Measurements from ENCODE around the gene CHKB.
"Not testable (repeated sequence)": the region's sequence is repeated elsewhere in the genome, so short reads cannot be mapped to it uniquely, and the experiment has no call there.

CHKB gene

DNA sequence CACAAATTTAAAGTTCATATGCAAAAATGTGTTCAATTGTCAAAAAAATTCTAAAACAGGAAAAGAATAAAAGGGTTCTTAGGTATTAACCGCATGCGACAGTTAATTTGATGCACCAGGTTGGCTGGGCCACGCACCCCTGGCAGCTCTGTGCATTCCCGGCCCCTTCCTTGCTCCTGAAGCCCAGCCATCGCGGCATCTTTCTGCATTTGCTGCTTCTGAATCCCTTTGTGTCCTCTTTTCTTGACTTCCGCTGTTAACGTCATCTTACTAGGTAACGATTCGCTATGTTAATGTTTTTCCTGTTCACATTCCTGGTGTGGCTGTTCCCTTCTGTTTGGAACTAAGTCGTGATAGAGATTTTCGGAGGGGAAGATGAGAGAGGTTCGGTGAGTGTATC, 44.9 kb downstream of the CHKB start:
- Mint-ChIP-seq H3K27me3 (ENCODE audit: low read depth) (peaks cover 38% of the 10 kb centered on the region), H3K9me3 (no peaks in the 10 kb centered on the region), H3K27ac (no peak overlapping the region), H3K36me3 (ENCODE audit: low read depth) (no peaks in the 10 kb centered on the region), H3K4me3 (no peak overlapping the region), H3K4me1 (peaks cover 20% of the 10 kb centered on the region)
- TF ChIP-seq, protein P1, sequence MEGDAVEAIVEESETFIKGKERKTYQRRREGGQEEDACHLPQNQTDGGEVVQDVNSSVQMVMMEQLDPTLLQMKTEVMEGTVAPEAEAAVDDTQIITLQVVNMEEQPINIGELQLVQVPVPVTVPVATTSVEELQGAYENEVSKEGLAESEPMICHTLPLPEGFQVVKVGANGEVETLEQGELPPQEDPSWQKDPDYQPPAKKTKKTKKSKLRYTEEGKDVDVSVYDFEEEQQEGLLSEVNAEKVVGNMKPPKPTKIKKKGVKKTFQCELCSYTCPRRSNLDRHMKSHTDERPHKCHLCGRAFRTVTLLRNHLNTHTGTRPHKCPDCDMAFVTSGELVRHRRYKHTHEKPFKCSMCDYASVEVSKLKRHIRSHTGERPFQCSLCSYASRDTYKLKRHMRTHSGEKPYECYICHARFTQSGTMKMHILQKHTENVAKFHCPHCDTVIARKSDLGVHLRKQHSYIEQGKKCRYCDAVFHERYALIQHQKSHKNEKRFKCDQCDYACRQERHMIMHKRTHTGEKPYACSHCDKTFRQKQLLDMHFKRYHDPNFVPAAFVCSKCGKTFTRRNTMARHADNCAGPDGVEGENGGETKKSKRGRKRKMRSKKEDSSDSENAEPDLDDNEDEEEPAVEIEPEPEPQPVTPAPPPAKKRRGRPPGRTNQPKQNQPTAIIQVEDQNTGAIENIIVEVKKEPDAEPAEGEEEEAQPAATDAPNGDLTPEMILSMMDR (IDR thresholded peaks at IDR 0.05; ENCODE audit: unreplicated experiment in 3 of 3), result no peak

GRCh38 chr22:50536226-50536625, 46.4 kb downstream of the CHKB start:
- TF ChIP-seq, protein P1 (IDR thresholded peaks at IDR 0.05; ENCODE audit: unreplicated experiment in 3 of 3), result no peak
- peaks cover 41% of the 10 kb centered on the region for H3K27me3 Mint-ChIP-seq (ENCODE audit: low read depth)

DNA sequence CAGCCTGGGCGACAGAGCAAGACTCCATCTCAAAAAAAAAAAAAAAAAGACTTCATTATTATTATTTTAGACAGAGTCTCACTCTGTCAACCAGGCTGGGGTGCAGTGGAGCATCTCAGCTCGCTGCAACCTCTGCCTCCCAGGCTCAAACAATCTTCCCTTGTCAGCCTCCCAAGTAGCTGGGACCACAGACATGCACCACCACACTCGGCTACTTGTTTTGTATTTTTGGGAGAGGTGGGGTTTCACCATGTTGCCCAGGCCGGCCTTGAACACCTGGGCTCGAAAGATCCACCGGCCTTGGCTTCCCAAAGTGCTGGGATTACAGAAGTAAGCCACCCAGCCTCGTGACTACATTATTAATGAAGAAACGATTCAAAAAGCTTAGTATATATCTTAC, 47.5 kb downstream of the CHKB start:
- TF ChIP-seq, protein P1 (IDR thresholded peaks at IDR 0.05; ENCODE audit: unreplicated experiment in 3 of 3), result no peak
- Mint-ChIP-seq H3K9me3 (no peaks in the 10 kb centered on the region), H3K27ac (no peak overlapping the region), H3K27me3 (ENCODE audit: low read depth) (peaks cover 51% of the 10 kb centered on the region), H3K36me3 (ENCODE audit: low read depth) (no peaks in the 10 kb centered on the region), H3K4me3 (no peak overlapping the region), H3K4me1 (peaks cover 23% of the 10 kb centered on the region)

More at GRCh38 chr22:50536226-50536625, 46.4 kb downstream of the CHKB start:
- Mint-ChIP-seq H3K27ac (no peak overlapping the region), H3K9me3 (no peaks in the 10 kb centered on the region), H3K4me3 (no peak overlapping the region), H3K36me3 (ENCODE audit: low read depth) (no peaks in the 10 kb centered on the region), H3K4me1 (peaks cover 23% of the 10 kb centered on the region)

DNA sequence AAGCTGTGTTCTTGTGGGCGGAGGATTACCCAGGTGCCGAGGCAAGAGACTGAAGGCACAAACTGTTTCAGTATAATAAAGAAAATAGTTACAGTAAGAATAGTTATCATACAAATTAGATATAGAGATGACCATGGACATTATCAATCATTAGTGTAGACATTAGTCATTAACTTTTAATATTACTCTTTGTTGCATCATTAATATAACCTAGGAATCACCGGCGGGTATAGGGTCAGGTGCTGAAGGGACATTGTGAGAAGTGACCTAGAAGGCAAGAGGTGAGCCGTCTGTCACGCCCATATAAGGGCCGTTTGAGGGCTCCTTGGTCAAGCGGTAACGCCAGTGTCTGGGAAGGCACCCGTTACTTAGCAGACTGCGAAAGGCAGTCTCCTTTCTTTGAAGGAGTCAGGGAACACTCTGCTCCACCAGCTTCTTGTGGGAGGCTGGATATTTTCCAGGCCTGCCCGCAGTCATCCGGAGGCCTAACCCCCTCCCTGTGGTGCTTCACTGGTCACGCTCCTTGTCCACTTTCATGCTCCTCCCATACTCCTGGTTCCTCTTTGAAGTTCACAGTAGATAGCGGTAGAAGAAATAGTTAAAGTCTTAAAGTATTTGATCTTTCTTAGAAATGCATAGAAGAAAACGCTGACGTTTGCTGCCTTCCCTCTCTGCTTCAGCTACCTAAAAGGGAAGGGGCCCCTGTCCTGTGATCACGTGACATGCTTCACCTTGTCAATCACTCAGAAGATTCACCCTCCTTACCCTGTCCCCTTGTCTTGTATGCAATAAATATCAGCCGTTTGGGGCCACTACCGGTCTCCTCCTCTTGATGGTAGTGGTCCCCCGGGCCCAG, 48.6 kb downstream of the CHKB start:
- peak overlapping the region; percentile 21 to 63 (median 63) for H3K27ac Mint-ChIP-seq
- H3K36me3 Mint-ChIP-seq (ENCODE audit: low read depth); H3K9me3 Mint-ChIP-seq: not testable (repeated sequence)
- H3K27me3 Mint-ChIP-seq (ENCODE audit: low read depth), result peaks cover 51% of the 10 kb centered on the region
- peaks cover 23% of the 10 kb centered on the region for H3K4me1 Mint-ChIP-seq
- H3K4me3 Mint-ChIP-seq, result peak overlapping the region; percentile 9 to 25 (median 10)

DNA sequence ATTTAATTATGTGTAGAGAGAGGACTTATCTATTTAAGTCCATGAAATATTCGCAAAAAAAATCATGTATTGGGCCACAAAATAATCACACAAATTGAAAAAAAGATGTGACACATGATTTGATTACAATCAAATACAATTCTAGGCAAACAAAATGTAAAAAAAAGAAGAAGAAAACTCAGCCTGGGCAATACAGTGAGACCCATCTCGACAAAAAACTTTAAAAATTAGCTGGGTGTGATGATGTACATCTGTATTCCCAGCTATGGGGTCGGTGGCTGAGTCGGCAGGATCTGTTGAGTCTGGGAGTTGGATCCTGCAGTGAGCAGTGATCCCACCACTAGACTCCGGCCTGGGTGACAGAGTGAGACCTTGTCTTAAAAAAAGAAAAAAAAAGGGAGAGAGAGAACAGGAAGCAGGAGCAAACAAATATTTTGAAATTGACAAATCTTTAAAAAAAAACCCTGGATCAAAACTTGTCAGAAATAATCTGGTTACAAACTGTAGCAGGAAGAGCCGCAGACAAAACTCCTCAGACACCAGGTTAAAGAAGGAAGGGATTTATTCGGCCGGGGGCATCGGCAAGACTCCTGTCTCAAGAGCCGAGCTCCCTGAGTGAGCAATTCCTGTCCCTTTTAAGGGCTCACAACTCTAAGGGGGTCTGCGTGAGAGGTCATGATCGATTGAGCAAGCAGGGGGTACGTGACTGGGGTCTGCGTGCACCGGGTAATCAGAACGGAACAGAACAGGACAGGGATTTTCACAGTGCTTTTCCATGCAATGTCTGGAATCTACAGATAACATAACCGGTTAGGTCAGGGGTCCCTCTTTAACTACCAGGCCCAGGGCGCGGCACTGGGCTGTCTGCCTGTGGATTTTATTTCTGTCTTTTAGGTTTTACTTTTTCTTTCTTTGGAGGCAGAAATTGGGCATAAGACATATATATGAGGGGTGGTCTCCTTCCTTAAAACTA, 49.5 kb downstream of the CHKB start:
- Mint-ChIP-seq H3K4me1 (peaks cover 23% of the 10 kb centered on the region), H3K27me3 (ENCODE audit: low read depth) (peaks cover 61% of the 10 kb centered on the region), H3K36me3 (ENCODE audit: low read depth) (no peaks in the 10 kb centered on the region), H3K27ac (peak overlapping the region; percentile 21 to 63 (median 57)), H3K4me3 (peak overlapping the region; percentile 61 to 73 (median 65)), H3K9me3 (no peaks in the 10 kb centered on the region)
- TF ChIP-seq, protein P1 (IDR thresholded peaks at IDR 0.05; ENCODE audit: unreplicated experiment in 3 of 3), result no peak
